GM19238 (cell line): ENCODE results near the gene DISP3.

Experiments
- DNase-seq: peaks from one replicate; pipeline ENCODE4 v3.0.0; 2011; ENCODE audit warnings: low spot score; ENCODE audit not compliant: insufficient read length

DISP3 gene

GRCh38 chr1:11485191-11485590, 6.2 kb downstream of the DISP3 start:
- DNase-seq = no peak

GRCh38 chr1:11486231-11487009, 7.5 kb downstream of the DISP3 start:
- DNase-seq = no peak

- no peak for DNase-seq
These were observed 8.3 kb downstream of the DISP3 start for GRCh38 chr1:11487196-11487751.

- DNase-seq = no peak
These were observed 9.3 kb downstream of the DISP3 start for GRCh38 chr1:11488201-11488770.

GRCh38 chr1:11488966-11489625, 10.1 kb downstream of the DISP3 start:
- DNase-seq = no peak

- DNase-seq = no peak
These were observed 13.3 kb downstream of the DISP3 start for GRCh38 chr1:11492235-11492634.

GRCh38 chr1:11493972-11494655, 15.2 kb downstream of the DISP3 start:
- no peak for DNase-seq

GRCh38 chr1:11494771-11495170, 15.8 kb downstream of the DISP3 start:
- DNase-seq = no peak

- DNase-seq = no peak
These were observed 16.6 kb downstream of the DISP3 start for GRCh38 chr1:11495579-11495978.

GRCh38 chr1:11496551-11497080, 17.7 kb downstream of the DISP3 start:
- no peak for DNase-seq

- DNase-seq = no peak
These were observed 20.1 kb downstream of the DISP3 start for GRCh38 chr1:11498956-11499594.

- no peak for DNase-seq
These were observed 20.8 kb downstream of the DISP3 start for GRCh38 chr1:11499601-11500331.

- DNase-seq = no peak
These were observed 21.9 kb downstream of the DISP3 start for GRCh38 chr1:11500881-11501280.

GRCh38 chr1:11501491-11501897, 22.5 kb downstream of the DISP3 start:
- no peak for DNase-seq

- DNase-seq = no peak
These were observed 23.0 kb downstream of the DISP3 start for GRCh38 chr1:11501906-11502485.

GRCh38 chr1:11502516-11502915, 23.6 kb downstream of the DISP3 start:
- DNase-seq = no peak

GRCh38 chr1:11504599-11504998, 25.6 kb downstream of the DISP3 start:
- DNase-seq = no peak

- DNase-seq = no peak
These were observed 26.9 kb downstream of the DISP3 start for GRCh38 chr1:11505591-11506538.

GRCh38 chr1:11507309-11507708, 28.4 kb downstream of the DISP3 start:
- DNase-seq = no peak
